ENCODE measurements around the gene CLIC6. TPM values are rescaled to one million over a fixed set of nuclear protein-coding genes. Genes with fewer than 3 reads are reported as not detected.

CLIC6 gene
- total and polyA plus RNA-seq, 9 of the 15 experiments (the other 6 are each of a cell fraction or from before 2014, with no cell fraction given), result not detected

DNA sequence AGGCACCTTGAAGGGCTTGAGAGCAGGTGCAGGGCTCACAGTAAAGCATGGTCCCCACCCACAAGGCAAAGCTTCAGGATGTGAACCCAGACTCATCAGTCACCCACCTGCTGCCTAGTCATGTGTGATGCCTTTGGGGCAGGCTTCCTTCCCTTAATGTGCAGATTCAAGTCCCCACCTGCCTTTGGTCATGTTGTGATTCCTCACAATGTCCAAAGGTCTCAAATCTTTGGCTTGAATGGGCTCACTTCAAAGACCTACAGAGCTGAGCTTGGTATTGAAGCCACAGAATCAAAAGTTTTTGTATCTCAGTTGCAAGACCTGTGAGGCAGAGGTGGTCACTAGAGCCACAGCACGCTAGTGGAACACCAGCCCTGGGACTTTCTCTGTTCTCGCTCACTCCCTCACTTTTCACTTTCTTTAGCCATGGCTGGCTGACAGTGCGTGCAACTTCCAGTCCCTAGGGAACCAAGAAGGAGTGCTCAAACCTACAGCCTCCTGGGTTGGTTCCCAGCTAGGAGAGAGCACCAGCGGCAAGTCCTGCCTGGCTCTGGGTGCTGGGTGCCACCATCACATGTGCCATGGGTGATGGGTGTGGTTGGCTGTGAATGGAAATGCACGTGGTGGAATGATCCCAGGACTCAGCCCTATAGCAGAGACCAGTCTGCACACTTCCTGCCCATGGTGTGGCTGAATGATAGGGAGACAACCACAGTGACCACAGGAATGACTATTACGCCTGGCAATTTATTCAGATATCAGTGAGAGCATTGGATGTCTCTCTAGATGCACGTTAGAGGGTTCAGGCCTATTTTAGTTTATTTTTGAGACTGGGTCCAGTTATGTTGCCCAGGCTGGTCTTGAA is 26.4 kb upstream of the CLIC6 start:
- Histone ChIP-seq H3K4me3 (no peak overlapping the region), H3K27ac (ENCODE audit: extremely low read depth, low read depth, low read length) (no peak overlapping the region), H3K9ac (ENCODE audit: insufficient read depth in 1 of 2, low read depth in 2 of 2, low read length in 2 of 2) (no peak overlapping the region), H2AFZ (ENCODE audit: low read depth, low read length) (no peak overlapping the region), H3K4me2 (ENCODE audit: insufficient read depth, low read length) (no peak overlapping the region), H3K4me1 (replicated peaks in 1 of 2; ENCODE audit: control insufficient read depth in 2 of 2, insufficient read depth in 2 of 2, low read length in 2 of 2) (peaks cover 0 to 11% of the 10 kb centered on the region in 2 experiments; a peak in 3 of 5 replicates), H3K79me2 (ENCODE audit: control insufficient read depth, insufficient read depth, low read length) (no peaks in the 10 kb centered on the region), H4K20me1 (replicated peaks; ENCODE audit: control insufficient read depth, insufficient read depth, low read length) (no peaks in the 10 kb centered on the region), H3K36me3 (ENCODE audit: control insufficient read depth, insufficient read depth, low read length) (no peaks in the 10 kb centered on the region), H3K27me3 (ENCODE audit: control insufficient read depth in 2 of 2, insufficient read depth in 2 of 2, low read length in 2 of 2) (peaks cover 10 to 23% of the 10 kb centered on the region in 2 experiments), H3K9me1 (ENCODE audit: control insufficient read depth, insufficient read depth, low read length) (no peaks in the 10 kb centered on the region), H3K9me3 (replicated peaks; ENCODE audit: control insufficient read depth, insufficient read depth, low read depth, low read length) (no peaks in the 10 kb centered on the region)
- BruUV-seq (replicated peaks), result no TSS peak
- FAIRE-seq (no peak), ATAC-seq (no peak; the same call in 2 of the 3 replicates), DNase-seq (ENCODE audit: extremely low read depth in 1 of 4, low spot score in 3 of 4) (no peak)
- TF ChIP-seq CAMTA2 (CRISPR knock-in tag; conservative IDR thresholded peaks at IDR 0.05), result no peak
- 0 out of 2 replicates have a peak, but pooled peaks have one; percentile 28 for TF ChIP-seq CBFB (CRISPR knock-in tag; IDR thresholded peaks at IDR 0.05)
- peak in 1 of 2 experiments; percentile 18; a peak in 1 of 4 replicates for TF ChIP-seq TEAD1 (CRISPR knock-in tag; IDR thresholded peaks at IDR 0.05)
- no peak for TF ChIP-seq STAT5B (CRISPR knock-in tag; IDR thresholded peaks at IDR 0.05)
- TF ChIP-seq, protein P1, sequence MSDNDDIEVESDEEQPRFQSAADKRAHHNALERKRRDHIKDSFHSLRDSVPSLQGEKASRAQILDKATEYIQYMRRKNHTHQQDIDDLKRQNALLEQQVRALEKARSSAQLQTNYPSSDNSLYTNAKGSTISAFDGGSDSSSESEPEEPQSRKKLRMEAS (CRISPR knock-in tag; IDR thresholded peaks at IDR 0.05), result peak; percentile 33; the same call in 1 of the 2 replicates
- peak; percentile 30; the same call in 1 of the 2 replicates for TF ChIP-seq TEAD4 (IDR thresholded peaks at IDR 0.05; ENCODE audit: low read length)
- TF ChIP-seq TEAD4 (CRISPR knock-in tag; IDR thresholded peaks at IDR 0.05; ENCODE audit: borderline replicate concordance), result no peak
- POLR2A ChIA-PET, result no interaction called here
- intact Hi-C loops (cut with micrococcal nuclease), result no loop called here
- in situ Hi-C loops (cut with MboI), result loop anchor here (25.0 kb wide), 1 partner anchor 255 kb away; the partner anchor contains the start of gene SMIM11
- 13% methylated on average over 7 of the region's 7 CpGs for WGBS (ENCODE audit: insufficient coverage, low coverage, missing lambda C conversion rate)
- CTCF ChIA-PET (ENCODE audit: low intra/inter-chr PET ratio), result no interaction called here
